KMS-11 (cell line): Measurements from ENCODE around the gene CFAP46.
"Not testable (repeated sequence)": the region's sequence is repeated elsewhere in the genome, so short reads cannot be mapped to it uniquely, and the experiment has no call there.

Source experiments
- H2AFZ ChIP-seq: fragments of 200-600 bp; sonication (generic); 2 replicates; pipeline ENCODE4 v1.6.1; 2016; ENCODE audit warnings: antibody characterized with exemption, mixed run types, low read depth
- H3K27ac ChIP-seq: fragments of 200-600 bp; sonication (generic); 2 replicates; pipeline ENCODE4 v1.6.1; 2016; ENCODE audit warnings: mild to moderate bottlenecking, mixed run types
- H3K27me3 ChIP-seq: fragments of 200-600 bp; sonication (generic); 2 replicates; pipeline ENCODE4 v1.6.1; 2017; ENCODE audit warnings: mild to moderate bottlenecking, low read depth, mixed run types, moderate library complexity; ENCODE audit not compliant: insufficient read depth
- H3K36me3 ChIP-seq: fragments of 200-600 bp; sonication (generic); 2 replicates; pipeline ENCODE4 v1.6.1; 2017; ENCODE audit warnings: mild to moderate bottlenecking, mixed run types; ENCODE audit not compliant: insufficient read depth
- H3K4me1 ChIP-seq: fragments of 200-600 bp; sonication (generic); 2 replicates; pipeline ENCODE4 v1.6.1; 2016; ENCODE audit warnings: mild to moderate bottlenecking, low read depth, mixed run types; ENCODE audit not compliant: poor library complexity, severe bottlenecking
- H3K4me2 ChIP-seq: fragments of 200-600 bp; sonication (generic); 2 replicates; pipeline ENCODE4 v1.7.0; 2016; ENCODE audit warnings: mild to moderate bottlenecking, mixed run types
- H3K4me3 ChIP-seq: fragments of 200-600 bp; sonication (generic); IDR thresholded peaks from 2 replicates; pipeline ENCODE4 v1.6.1; 2017; ENCODE audit warnings: low read depth, low read length, mixed read lengths; ENCODE audit not compliant: insufficient read depth
- H3K79me2 ChIP-seq: fragments of 200-600 bp; sonication (generic); 2 replicates; pipeline ENCODE4 v1.6.1; 2016; ENCODE audit warnings: low read depth, mixed run types; ENCODE audit not compliant: insufficient read depth
- H3K9ac ChIP-seq: fragments of 200-600 bp; sonication (generic); 2 replicates; pipeline ENCODE4 v1.6.1; 2016; ENCODE audit warnings: mild to moderate bottlenecking, mixed run types
- H4K20me1 ChIP-seq: fragments of 200-600 bp; sonication (generic); 2 replicates; pipeline ENCODE4 v1.6.1; 2016; ENCODE audit warnings: mild to moderate bottlenecking, mixed run types; ENCODE audit not compliant: insufficient read depth
- CTCF ChIP-seq: fragments of 200-600 bp; sonication (generic); conservative IDR thresholded peaks from 2 replicates; pipeline ENCODE4 v1.6.1; 2017; ENCODE audit warnings: low read depth, mild to moderate bottlenecking, antibody characterized with exemption, low read length, moderate library complexity, mixed read lengths

CFAP46 gene

DNA sequence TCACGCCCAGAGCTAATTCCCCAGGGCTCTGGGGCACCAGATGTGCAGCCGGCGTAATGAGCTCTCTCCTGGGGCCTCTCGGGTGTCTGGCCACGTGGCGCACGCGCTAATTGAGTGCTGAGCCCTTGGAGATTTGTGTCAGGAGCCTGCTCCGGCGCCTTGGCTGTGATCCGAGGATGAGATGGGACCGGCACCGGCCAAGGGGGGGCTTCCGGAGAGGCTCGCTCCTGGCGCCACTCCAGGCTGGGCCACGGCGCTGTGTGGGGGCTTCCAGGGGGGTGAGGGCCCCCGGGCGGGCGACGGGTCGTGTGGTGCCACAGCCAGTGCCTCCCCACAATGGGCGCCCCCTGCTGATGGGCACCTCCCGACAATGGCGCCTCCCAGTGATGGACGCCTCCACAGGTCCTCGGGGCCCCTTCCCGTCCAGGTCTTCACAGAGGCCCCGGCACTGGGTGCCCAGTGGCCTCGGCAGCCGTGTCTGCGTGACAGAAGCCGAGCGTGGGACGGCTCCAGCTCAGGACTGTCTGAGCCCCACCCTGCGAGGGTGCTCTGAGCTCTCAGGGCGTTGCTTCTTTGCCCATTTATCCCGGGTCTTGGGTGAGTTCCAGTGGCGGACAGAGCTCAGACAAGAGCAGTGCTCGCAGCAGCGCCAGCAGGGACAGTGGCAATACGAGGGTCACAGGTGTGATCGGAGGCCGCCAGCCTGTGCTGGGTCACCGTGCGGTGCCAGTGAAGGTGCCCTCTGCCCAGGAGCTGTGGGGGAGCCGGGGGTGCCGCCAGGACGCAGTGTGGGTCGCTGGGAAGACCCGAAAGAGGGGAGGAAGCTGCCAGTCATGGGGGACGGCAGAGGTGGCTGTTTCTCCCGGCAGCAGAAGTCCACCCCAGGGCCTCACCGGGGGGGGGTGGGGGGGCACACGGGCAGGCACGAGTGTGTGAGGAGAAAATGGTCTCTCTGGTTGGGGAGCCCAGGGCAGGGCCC, 148.2 kb downstream of the CFAP46 start:
- H4K20me1 ChIP-seq: no peaks in the 10 kb centered on the region
- no peaks in the 10 kb centered on the region for H3K4me1 ChIP-seq
- H3K4me3 ChIP-seq: no peak overlapping the region
- H3K79me2 ChIP-seq: no peaks in the 10 kb centered on the region
- no peak overlapping the region for H3K4me2 ChIP-seq
- H3K36me3 ChIP-seq: no peaks in the 10 kb centered on the region
- no peak overlapping the region for H2AFZ ChIP-seq
- H3K27ac ChIP-seq: no peak overlapping the region
- no peak for TF ChIP-seq CTCF
- no peak overlapping the region for H3K9ac ChIP-seq
- H3K27me3 ChIP-seq: peaks cover 29% of the 10 kb centered on the region; the same call in 1 of the 2 replicates

GRCh38 chr10:132793213-132793612, 149.2 kb downstream of the CFAP46 start:
- H4K20me1 ChIP-seq: no peaks in the 10 kb centered on the region
- H3K4me2 ChIP-seq: no peak overlapping the region
- H3K27me3 ChIP-seq: peaks cover 29% of the 10 kb centered on the region; the same call in 1 of the 2 replicates
- H3K9ac ChIP-seq: no peak overlapping the region
- H3K79me2 ChIP-seq: no peaks in the 10 kb centered on the region
- no peaks in the 10 kb centered on the region for H3K4me1 ChIP-seq
- H2AFZ ChIP-seq: no peak overlapping the region
- TF ChIP-seq CTCF: no peak
- H3K36me3 ChIP-seq: no peaks in the 10 kb centered on the region
- H3K4me3 ChIP-seq: no peak overlapping the region
- no peak overlapping the region for H3K27ac ChIP-seq

DNA sequence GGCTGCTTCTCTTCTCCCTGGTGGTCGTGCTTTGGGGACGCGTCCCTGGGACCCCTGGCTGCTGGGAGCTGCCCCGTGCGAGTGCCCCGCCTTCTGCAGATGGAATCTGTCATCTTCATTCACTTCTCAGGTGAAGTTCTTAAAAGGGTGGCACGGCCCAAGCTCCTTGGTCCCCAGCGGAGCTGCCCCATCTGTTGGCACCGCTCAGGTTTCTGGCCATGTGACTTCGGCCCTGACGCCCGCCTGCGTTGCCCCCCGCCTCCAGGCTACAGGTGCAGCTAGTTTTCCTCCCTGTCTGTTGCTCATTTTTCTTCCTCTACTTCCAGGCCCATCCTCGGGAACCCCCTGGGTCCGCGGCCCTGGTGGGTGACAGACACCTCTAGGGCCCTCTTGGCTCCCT, 149.6 kb downstream of the CFAP46 start:
- Histone ChIP-seq H3K9ac (no peak overlapping the region), H3K36me3 (no peaks in the 10 kb centered on the region), H3K4me1 (no peaks in the 10 kb centered on the region), H3K27me3 (peaks cover 27% of the 10 kb centered on the region; the same call in 1 of the 2 replicates), H2AFZ (no peak overlapping the region), H4K20me1 (no peaks in the 10 kb centered on the region), H3K4me3 (no peak overlapping the region), H3K79me2 (no peaks in the 10 kb centered on the region), H3K27ac (no peak overlapping the region), H3K4me2 (no peak overlapping the region)
- TF ChIP-seq CTCF: no peak

- H4K20me1 ChIP-seq, H3K4me1 ChIP-seq, H2AFZ ChIP-seq, H3K4me3 ChIP-seq, H3K36me3 ChIP-seq, H3K9ac ChIP-seq, H3K79me2 ChIP-seq, H3K4me2 ChIP-seq, H3K27ac ChIP-seq: not testable (repeated sequence)
- H3K27me3 ChIP-seq: peaks cover 20% of the 10 kb centered on the region; the same call in 1 of the 2 replicates
Measured at GRCh38 chr10:132792099-132792498, 150.3 kb downstream of the CFAP46 start.
